ENCODE results near the gene PCA3.
"Not testable (repeated sequence)": the region's sequence is repeated elsewhere in the genome, so short reads cannot be mapped to it uniquely, and the experiment has no call there.

Gene PCA3

GRCh38 chr9:76764138-76764537 is at the start of gene PCA3:
PCA3 (plus strand) TSS chr9:76764438.
- DNase-seq: no peak

- DNase-seq: peak in 1 of 2 experiments; percentile 51
Observed at GRCh38 chr9:76716085-76716672, 48.1 kb upstream of the PCA3 start.

GRCh38 chr9:76717176-76717575 is 47.1 kb upstream of the PCA3 start:
- DNase-seq: peak; percentile 51 to 74

GRCh38 chr9:76717613-76718012 is 46.6 kb upstream of the PCA3 start:
- DNase-seq: peak in 1 of 2 experiments; percentile 59

GRCh38 chr9:76718166-76718565 is 46.1 kb upstream of the PCA3 start:
- no peak for DNase-seq

- no peak for DNase-seq
Observed at GRCh38 chr9:76720245-76720644, 44.0 kb upstream of the PCA3 start.

- DNase-seq: peak; percentile 45 to 84
Observed at GRCh38 chr9:76725011-76725546, 39.2 kb upstream of the PCA3 start.

GRCh38 chr9:76725885-76726284 is 38.4 kb upstream of the PCA3 start:
- peak in 1 of 2 experiments; percentile 53 for DNase-seq

- peak in 1 of 2 experiments; percentile 10 for DNase-seq
Observed at GRCh38 chr9:76729116-76729515, 35.1 kb upstream of the PCA3 start.

GRCh38 chr9:76729980-76730737 is 34.1 kb upstream of the PCA3 start:
- DNase-seq: peak; percentile 70 to 97

GRCh38 chr9:76730801-76731200 is 33.4 kb upstream of the PCA3 start:
- DNase-seq: no peak

GRCh38 chr9:76732341-76732958 is 31.8 kb upstream of the PCA3 start:
- DNase-seq: no peak

GRCh38 chr9:76733096-76733495 is 31.1 kb upstream of the PCA3 start:
- no peak for DNase-seq

GRCh38 chr9:76734716-76735115 is 29.5 kb upstream of the PCA3 start:
- DNase-seq: no peak

GRCh38 chr9:76737154-76737902 is 26.9 kb upstream of the PCA3 start:
- no peak for DNase-seq

- DNase-seq: peak in 1 of 2 experiments; percentile 50
Observed at GRCh38 chr9:76738402-76738801, 25.8 kb upstream of the PCA3 start.

GRCh38 chr9:76741524-76741923 is 22.7 kb upstream of the PCA3 start:
- DNase-seq: no peak

- not testable (repeated sequence) for DNase-seq
Observed at GRCh38 chr9:76742890-76743289, 21.3 kb upstream of the PCA3 start.

- no peak for DNase-seq
Observed at GRCh38 chr9:76743931-76744330, 20.3 kb upstream of the PCA3 start.

GRCh38 chr9:76744336-76744735 is 19.9 kb upstream of the PCA3 start:
- no peak for DNase-seq

- DNase-seq: no peak
Observed at GRCh38 chr9:76751001-76751400, 13.2 kb upstream of the PCA3 start.

GRCh38 chr9:76756268-76756640 is 8.0 kb upstream of the PCA3 start:
- DNase-seq: peak; percentile 69 to 82

Data from NCI-H2081 (cell line).